GM19455 (cell line): ENCODE measurements around the gene FASTKD2.

ENCODE experiments used
- ATAC-seq: cut with Tn5 transposase; IDR thresholded peaks from one replicate; pipeline ENCODE4 v1.9.1; 2021; ENCODE audit not compliant: unreplicated experiment

The FASTKD2 gene

DNA sequence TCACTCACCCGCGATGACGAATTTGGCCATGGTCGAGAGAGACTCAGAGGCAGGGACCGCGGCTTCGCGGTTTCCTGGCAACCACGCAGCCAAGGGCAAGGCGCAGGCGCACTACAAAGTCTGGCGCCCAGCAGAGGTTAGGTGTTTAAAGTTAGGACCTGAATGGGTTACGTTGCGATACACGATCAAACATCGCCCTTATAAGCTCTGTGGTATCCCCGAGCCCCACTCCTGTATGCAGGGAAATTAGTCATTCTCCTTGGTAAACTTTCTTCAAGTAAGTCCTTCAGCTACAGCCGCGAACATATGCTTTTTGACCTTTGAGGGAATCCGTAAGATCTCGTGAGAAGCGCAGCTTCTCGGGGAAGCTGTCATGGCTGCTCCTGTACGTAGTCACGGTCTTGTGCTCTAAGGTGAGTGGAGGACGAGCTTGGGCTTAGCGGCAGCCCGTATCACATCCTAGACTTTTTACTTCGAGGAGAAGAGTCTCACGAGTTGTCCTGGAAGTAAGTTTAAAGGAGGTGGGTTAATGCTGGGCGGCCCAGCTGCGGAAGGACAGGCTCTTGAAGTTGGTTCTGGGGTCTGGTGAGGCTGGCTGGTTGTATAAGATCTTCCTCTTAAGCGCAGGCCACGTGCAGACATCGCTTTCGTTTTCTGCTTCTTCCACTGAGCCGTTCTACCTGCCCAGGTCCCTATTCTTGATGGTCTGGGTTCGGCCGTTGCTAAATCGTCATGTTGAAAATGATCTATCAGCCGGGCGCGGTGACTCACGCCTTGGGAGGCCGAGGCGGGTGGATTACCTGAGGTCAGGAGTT lies at the start of gene FASTKD2, which contains the start of gene MDH1B:
FASTKD2 (plus strand) TSS at position 365 of the 815 bp plus-strand sequence. CDS start 1,088 bp downstream, outside the sequence.
MDH1B (minus strand) TSS at position 87 of the 815 bp plus-strand sequence; CDS start at position 30, 57 bp downstream.
- ATAC-seq, result peak; percentile 97

DNA sequence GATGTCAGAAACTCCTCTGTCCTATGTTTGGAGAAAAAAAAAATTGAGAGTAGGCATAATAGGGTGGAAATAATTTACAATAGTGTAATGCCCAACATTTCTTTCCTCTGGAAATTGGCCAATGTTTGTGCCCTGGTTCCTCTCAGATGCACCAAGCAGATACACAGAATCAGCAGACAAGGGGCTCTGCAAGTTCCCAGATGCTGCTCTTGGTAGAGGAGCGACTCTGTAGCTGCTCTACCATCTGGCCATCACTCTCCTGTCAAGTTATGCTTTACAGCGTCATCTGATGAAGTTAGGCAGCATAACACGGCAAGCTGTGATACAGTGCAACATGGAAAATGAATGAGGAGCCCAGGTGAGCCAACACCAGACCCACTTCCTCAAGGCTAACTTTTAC lies 48.8 kb upstream of the FASTKD2 start:
- no peak for ATAC-seq

DNA sequence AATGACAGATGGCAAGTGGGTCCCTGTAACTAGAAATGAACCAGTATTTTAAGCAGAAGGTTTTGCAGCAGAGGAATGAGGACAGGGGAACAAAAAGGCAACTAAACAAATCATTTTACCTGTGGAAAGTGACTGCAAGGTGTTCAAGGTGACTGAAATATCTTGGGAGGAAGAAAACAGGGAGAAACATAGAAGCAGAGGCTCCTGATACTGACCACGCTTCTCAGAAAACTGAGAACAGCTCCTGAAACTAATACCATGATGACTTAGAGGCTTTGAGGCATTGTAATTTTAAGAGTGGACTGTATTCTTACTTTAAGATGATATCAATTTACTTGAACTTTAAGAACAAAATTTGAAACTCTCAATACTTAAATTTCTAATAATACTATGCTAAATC lies 47.1 kb upstream of the FASTKD2 start, which contains the start of gene DYTN:
DYTN (minus strand) TSS at position 101 of the 400 bp plus-strand sequence. CDS start 117 bp downstream, outside the sequence.
- ATAC-seq, result no peak

- ATAC-seq, result peak; percentile 83
Observed at GRCh38 chr2:206721256-206721920, 44.0 kb upstream of the FASTKD2 start.

GRCh38 chr2:206723288-206723687 lies 42.1 kb upstream of the FASTKD2 start:
- no peak for ATAC-seq

DNA sequence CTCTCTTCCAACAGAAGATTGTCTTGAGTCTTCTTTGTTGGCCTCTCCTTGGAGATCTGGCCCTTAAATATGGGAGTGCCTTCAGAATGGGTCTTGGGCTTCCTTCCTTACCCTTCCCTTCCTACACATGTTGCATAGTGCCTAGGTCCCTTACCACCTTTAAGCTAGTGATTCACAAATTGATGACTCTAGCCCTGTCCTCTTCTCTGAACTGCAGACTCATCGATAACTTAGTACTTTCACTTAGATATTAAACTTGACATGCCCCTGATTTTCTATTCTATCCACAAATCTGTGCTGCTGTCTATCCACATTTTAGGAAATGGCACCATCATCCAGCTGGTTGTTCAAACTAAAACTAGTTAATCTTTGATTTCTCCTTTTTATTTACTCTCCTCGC lies 38.1 kb upstream of the FASTKD2 start:
- ATAC-seq, result no peak

- no peak for ATAC-seq
Observed at GRCh38 chr2:206728277-206729199, 36.9 kb upstream of the FASTKD2 start.

DNA sequence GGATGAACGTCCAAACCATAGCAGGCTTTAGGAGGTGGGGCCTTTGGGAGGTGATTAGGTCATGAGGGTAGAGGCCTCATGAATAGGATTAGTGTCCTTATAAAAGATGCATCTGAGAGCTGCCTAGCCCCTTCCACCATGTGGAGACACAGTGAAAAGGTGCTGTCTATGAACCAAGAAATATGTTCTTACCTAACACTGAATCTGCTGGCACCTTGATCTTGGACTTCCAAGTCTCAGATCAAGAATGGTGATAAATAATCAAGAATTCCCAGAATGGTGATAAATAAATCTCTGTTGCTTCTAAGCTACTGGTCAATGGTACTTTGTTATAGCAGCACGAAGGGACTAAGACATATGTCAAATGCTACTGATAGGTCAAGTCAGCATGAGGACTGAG lies 32.1 kb upstream of the FASTKD2 start:
- no peak for ATAC-seq

GRCh38 chr2:206736935-206737334 lies 28.5 kb upstream of the FASTKD2 start:
- ATAC-seq, result no peak

DNA sequence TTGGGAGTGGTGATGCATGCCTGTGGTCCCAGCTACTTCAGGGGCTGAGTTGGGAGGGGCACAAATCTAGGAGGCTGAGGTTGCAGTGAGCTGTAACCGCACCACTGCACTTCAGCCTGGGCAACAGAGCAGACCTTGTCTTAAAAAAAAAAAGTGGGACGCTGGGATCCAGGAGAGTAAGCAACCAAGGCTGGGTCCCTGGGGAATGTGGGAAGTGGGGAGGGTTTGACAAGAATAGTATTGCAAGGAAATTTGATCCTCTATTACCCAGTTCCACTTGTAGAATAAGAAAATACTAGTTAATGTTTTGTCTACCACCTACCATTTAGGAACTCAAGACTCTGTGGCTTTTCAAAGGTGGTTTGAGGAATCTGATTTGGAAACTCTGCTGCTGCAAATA lies 26.1 kb upstream of the FASTKD2 start:
- no peak for ATAC-seq

DNA sequence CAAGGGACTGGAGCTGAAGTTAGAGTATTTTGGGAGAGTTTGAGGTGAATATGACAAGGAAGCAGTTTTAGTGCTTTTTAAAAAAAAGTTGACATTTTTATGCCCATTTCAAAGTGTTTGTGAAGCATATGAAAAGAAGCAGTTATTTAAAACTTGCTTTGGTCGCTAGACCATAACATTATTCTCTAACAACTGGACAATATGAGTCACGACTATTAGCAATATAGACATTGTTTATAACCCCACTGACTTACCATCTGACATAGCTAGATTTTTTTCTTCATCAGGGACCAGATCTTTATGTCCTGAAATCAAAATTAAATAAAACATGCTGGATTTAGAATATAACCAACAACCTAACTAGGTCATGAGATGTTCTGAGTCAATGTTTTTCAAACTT lies 24.6 kb upstream of the FASTKD2 start:
- no peak for ATAC-seq

DNA sequence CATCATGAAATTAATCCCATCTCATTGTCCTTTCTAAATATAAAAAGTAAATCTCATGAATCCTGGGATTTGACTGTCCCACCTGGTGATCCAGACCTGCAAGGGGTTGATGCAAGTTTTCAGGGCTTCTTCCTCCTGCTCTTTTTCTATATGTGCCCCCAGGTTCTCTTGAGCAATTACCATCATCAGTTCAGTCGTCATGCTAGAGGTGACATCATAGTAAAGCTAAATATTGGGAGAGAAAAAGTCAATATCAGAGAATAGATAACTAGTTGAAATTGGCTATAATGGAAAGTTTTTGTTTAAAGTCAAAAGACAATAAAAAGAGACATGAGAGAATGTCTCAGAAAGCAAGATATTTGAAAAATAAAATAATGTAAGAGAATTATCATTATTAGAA lies 8.6 kb upstream of the FASTKD2 start:
- no peak for ATAC-seq

- ATAC-seq, result peak; percentile 42
Observed at GRCh38 chr2:206764673-206765241, 649 bp upstream of the FASTKD2 start.

GRCh38 chr2:206766057-206766930 lies 888 bp downstream of the FASTKD2 start:
- no peak for ATAC-seq

DNA sequence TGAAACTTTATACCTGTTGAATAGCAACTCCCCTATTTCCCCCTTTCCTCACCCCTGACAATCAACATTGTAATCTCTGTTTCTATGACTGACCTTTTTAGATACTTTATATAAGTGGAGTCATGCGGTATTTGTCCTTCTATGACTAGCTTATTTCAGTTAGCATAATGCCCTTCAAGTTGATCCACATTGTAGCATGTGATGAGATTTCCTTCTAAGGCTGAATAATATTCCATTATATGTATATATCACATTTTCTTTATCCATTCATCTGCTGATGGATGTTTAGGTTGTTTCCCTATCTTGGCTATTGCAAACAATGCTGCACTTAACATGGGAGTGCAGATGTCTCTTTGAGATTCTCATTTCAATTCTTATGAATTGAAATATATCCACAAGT lies 9.5 kb downstream of the FASTKD2 start:
- ATAC-seq, result no peak

GRCh38 chr2:206776432-206776831 lies 11.0 kb downstream of the FASTKD2 start:
- no peak for ATAC-seq

DNA sequence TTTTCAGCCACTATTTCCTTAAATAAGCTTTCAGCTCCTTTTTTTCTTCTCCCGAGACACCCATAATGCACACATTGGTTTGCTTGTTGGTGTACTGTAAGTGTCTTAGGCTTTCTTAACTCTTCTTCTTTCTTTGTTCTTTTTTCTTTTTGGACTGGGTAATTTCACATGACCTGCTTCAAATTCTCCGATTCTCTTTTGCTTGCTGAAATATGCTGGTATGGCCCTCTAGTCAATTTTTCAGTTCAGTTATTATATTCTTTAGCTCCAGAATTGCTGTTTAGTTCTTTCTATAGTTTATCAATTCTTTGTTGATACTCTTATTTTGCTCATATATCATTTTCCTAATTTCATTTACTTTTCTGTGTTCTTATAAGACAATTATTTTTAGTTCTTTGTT lies 15.3 kb downstream of the FASTKD2 start:
- no peak for ATAC-seq

GRCh38 chr2:206783718-206784117 lies 18.3 kb downstream of the FASTKD2 start:
- ATAC-seq, result no peak

- no peak for ATAC-seq
Observed at GRCh38 chr2:206784559-206785353, 19.4 kb downstream of the FASTKD2 start.
